HUES64 (cell line): ENCODE measurements around the gene UGT1A10.
"Not testable (repeated sequence)": the region's sequence is repeated elsewhere in the genome, so short reads cannot be mapped to it uniquely, and the experiment has no call there.

ENCODE experiments used
- H3K27ac ChIP-seq: 2 replicates; pipeline ENCODE4 v1.7.0; 2013; ENCODE audit warnings: low read depth, low read length, inconsistent platforms
- H3K27me3 ChIP-seq: 2 replicates; pipeline ENCODE4 v1.6.1; 2013; ENCODE audit warnings: mild to moderate bottlenecking, low read length; ENCODE audit not compliant: insufficient read depth
- H3K36me3 ChIP-seq: 2 replicates; pipeline ENCODE4 v1.6.1; 2013; ENCODE audit warnings: mild to moderate bottlenecking, low read length; ENCODE audit not compliant: insufficient read depth
- H3K4me1 ChIP-seq: 2 replicates; pipeline ENCODE4 v1.6.1; 2013; ENCODE audit warnings: mild to moderate bottlenecking, low read length, moderate library complexity; ENCODE audit not compliant: insufficient read depth
- H3K4me3 ChIP-seq: 2 replicates; pipeline ENCODE4 v1.5.1; 2013; ENCODE audit warnings: mild to moderate bottlenecking, low read length, moderate library complexity
- H3K9ac ChIP-seq: 2 replicates; pipeline ENCODE4 v1.6.1; 2013; ENCODE audit warnings: mild to moderate bottlenecking, low read depth, low read length
- H3K9me3 ChIP-seq: 2 replicates; pipeline ENCODE4 v1.6.1; 2013; ENCODE audit warnings: low read depth, low read length; ENCODE audit not compliant: insufficient read depth
- WGBS: fragments of 150-250, 120-280 bp; methylation state at CpG from one replicate; pipeline ENCODE4 v1.1.7; 2013; ENCODE audit warnings: missing lambda C conversion rate; 5-methylcytosine and 5-hydroxymethylcytosine counted together

Gene UGT1A10

DNA sequence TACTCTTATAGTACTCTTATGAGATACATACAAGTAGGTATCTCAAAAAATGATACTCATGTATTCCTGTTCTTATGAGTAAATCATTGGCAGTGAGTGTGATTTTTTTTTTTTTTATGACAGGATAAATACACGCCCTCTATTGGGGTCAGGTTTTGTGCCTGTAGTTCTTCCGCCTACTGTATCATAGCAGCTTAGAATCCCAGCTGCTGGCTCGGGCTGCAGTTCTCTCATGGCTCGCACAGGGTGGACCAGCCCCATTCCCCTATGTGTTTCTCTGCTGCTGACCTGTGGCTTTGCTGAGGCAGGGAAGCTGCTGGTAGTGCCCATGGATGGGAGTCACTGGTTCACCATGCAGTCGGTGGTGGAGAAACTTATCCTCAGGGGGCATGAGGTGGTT lies 18.8 kb upstream of the UGT1A10 start, which contains the start of gene UGT1A8:
TSS of gene UGT1A8 (plus strand) at position 158 of the 400 bp plus-strand sequence. CDS start at position 233, 75 bp downstream.
- not testable (repeated sequence) for H3K9me3 ChIP-seq, H3K27me3 ChIP-seq, H3K27ac ChIP-seq, H3K4me3 ChIP-seq, H3K36me3 ChIP-seq, H3K9ac ChIP-seq, H3K4me1 ChIP-seq
- 92% methylated on average over 4 of the region's 5 CpGs for WGBS

DNA sequence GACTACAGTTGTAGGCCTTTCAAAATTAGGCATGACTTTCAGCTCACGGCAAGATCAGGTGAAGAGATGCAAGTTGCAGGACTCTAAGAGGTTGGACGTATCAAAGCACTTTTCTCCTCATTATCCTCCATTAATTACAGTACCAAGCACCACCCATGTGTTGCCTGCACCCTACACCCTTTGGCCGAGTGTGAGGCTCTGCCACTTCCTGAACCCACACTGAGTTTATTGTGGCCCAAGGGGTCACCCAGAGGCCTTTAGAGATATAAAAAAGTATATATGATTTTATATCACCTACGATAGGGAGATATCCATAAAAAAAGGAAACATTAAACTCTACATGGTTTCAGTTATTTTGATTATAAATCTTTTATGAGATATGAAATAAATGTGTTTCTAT lies 16.0 kb upstream of the UGT1A10 start:
- H3K4me1 ChIP-seq, result no peaks in the 10 kb centered on the region
- no peak overlapping the region for H3K4me3 ChIP-seq
- H3K9me3 ChIP-seq, result no peaks in the 10 kb centered on the region
- H3K27ac ChIP-seq, result no peak overlapping the region
- no peaks in the 10 kb centered on the region for H3K27me3 ChIP-seq
- no peak overlapping the region for H3K9ac ChIP-seq
- WGBS, result 89% methylated on average over 3 of the region's 4 CpGs
- no peaks in the 10 kb centered on the region for H3K36me3 ChIP-seq

DNA sequence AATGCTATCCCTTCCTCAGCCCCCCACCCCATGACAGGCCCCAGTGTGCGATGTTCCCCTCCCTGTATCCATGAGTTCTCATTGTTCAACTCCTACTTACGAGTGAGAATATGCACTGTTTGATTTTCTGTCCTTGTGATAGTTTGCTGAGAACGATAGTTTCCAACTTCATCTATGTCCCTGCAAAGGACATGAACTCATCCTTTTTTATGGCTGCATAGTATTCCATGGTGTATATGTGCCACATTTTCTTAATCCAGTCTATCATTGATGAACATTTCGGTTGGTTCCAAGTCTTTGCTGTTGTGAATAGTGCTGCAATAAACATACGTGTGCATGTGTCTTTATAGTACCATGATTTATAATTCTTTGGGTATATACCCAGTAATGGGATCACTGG lies 14.4 kb upstream of the UGT1A10 start:
- 94% methylated on average over 5 of the region's 5 CpGs for WGBS
- not testable (repeated sequence) for H3K4me1 ChIP-seq, H3K27ac ChIP-seq, H3K36me3 ChIP-seq, H3K27me3 ChIP-seq, H3K4me3 ChIP-seq, H3K9ac ChIP-seq, H3K9me3 ChIP-seq

DNA sequence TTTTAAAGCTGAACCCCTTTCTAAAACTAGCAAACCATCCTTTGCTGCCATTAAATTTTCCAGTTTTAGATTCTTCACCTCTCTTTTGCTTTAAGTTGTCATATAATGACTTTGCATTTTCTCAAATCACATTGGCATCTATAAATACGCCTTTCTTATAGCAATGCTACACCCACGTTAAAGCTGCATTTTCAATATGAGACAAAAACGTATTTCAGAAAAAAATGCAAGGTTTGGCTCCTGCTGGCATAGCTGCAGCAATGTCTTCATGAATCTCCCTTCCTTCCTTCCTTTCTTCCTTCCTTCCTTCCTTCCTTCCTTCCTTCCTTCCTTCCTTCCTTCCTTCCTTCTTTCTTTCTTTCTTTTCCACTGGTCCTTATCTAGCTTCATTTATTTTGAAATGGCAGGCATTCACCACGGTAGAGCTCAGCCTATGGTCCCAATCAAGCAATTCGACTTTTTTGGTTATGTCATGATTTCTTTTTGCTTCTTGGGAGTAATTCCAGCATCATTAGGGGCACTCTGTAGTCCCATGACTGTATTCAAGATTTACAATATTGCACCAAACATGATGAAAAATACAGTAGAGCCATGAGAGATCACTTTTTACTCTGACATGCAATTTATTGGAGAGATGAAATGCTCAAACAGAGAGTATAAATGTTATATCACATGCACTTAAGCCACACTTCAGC lies 8.8 kb upstream of the UGT1A10 start:
- Histone ChIP-seq H3K36me3 (no peaks in the 10 kb centered on the region), H3K27me3 (no peaks in the 10 kb centered on the region), H3K9me3 (peaks cover 2% of the 10 kb centered on the region; the same call in 1 of the 2 replicates), H3K9ac (no peak overlapping the region), H3K27ac (no peak overlapping the region), H3K4me1 (no peaks in the 10 kb centered on the region), H3K4me3 (no peak overlapping the region)
- WGBS, result 71% methylated on average over 5 of the region's 5 CpGs

DNA sequence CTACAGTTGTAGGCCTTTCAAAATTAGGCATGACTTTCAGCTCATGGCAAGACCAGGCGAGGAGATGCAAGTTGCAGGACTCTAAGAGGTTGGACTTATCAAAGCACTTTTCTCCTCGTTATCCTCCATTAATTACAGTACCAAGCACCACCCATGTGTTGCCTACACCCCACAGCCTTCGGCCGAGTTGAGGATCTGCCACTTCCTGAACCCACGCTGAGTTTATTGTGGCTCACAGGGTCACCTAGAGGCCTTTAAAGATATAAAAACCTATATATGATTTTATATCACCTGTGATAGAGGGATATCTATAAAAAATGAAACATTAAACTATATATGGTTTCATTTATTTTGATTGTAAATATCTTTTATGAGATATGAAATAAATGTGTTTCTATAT lies 2.6 kb downstream of the UGT1A10 start:
- Histone ChIP-seq H3K36me3 (no peaks in the 10 kb centered on the region), H3K9me3 (no peaks in the 10 kb centered on the region), H3K4me3 (no peak overlapping the region), H3K27me3 (no peaks in the 10 kb centered on the region), H3K9ac (no peak overlapping the region), H3K4me1 (no peaks in the 10 kb centered on the region), H3K27ac (no peak overlapping the region)
- 89% methylated on average over 5 of the region's 5 CpGs for WGBS

DNA sequence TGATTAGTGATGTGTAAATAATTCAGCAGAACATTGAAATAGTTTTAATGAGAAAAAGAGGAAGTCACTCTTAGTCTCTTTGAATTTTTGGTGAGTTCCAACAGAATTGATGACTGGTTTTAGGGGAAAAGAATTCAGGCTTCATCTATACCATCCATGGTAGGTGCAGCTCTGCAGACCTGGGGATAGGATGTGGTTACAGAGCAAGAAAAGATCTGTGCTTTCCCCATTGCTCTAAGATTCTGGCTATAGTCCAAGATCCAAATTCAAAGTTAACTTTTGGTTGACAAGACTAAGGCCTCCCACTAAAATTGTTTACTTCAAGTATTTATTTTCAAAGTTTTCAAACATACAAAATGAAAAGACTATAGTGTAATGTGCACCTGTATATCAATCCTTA lies 3.6 kb downstream of the UGT1A10 start:
- Histone ChIP-seq H3K4me1 (no peaks in the 10 kb centered on the region), H3K27ac (no peak overlapping the region), H3K9me3 (peaks cover 3% of the 10 kb centered on the region; the same call in 1 of the 2 replicates), H3K27me3 (no peaks in the 10 kb centered on the region), H3K36me3 (no peaks in the 10 kb centered on the region), H3K4me3 (no peak overlapping the region), H3K9ac (no peak overlapping the region)

DNA sequence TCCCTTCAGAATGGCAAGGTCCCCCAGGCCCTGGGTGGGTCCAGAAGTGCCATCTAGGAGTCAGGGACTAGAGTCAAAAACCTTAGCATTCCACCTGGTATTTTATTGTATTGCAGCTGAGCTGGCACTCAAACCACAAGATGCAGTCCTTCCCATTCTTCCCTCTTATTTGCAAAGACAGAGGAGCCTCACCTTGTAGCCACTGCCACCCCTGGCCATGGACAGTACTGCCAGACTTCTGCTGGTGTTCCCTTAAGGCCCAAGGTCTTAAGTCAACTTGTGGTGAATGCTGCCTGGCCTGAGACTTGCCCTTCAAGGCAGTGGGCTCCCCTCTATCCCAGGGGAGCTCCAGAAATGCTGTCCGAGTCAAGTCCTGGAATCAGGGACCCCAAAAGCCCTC lies 6.9 kb downstream of the UGT1A10 start:
- no peaks in the 10 kb centered on the region for H3K4me1 ChIP-seq
- no peaks in the 10 kb centered on the region for H3K36me3 ChIP-seq
- no peak overlapping the region for H3K9ac ChIP-seq
- no peaks in the 10 kb centered on the region for H3K27me3 ChIP-seq
- peaks cover 24% of the 10 kb centered on the region for H3K9me3 ChIP-seq
- no peak overlapping the region for H3K4me3 ChIP-seq
- no peak overlapping the region for H3K27ac ChIP-seq
- 93% methylated on average over 1 of the region's 1 CpG for WGBS

DNA sequence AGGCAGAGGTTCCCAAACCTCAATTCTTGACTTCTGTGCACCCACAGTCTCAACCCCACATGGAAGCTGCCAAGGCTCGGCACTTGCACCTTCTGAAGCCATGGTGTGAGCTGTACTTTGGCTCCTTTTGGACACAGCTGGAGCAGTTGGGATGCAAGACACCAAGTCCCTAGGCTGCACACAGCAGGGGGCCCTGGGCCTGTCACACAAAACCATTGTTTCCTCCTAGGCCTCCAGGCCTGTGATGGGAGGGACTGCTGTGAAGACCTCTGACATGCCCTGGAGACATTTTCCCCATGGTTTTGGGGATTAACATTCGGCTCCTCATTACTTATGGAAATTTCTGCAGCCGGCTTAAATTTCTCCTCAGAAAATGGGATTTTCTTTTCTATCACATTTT lies 9.8 kb downstream of the UGT1A10 start:
- H3K9ac ChIP-seq, H3K4me3 ChIP-seq, H3K36me3 ChIP-seq, H3K27ac ChIP-seq, H3K27me3 ChIP-seq, H3K4me1 ChIP-seq: not testable (repeated sequence)
- H3K9me3 ChIP-seq, result peaks cover 24% of the 10 kb centered on the region
- WGBS, result 90% methylated on average over 3 of the region's 3 CpGs

DNA sequence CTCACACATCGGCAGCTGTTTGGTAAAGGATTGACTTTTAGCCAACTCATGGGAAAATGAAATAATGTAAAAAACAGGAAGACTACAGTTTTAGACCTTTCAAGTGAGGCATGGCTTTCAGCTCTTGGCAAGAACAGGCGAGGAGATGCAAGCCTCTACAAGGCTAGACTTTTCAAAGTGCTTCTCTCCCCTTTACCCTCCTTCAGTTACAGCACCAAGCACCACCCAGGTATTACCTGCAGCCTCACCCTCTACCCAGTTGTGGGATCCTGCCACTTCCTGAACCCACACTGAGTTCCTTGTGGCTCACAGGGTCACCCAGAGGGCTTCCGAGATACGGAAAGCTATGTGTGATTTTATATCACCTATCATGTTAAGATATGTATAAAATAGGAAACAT lies 14.7 kb downstream of the UGT1A10 start:
- Histone ChIP-seq H3K27ac (no peak overlapping the region), H3K4me3 (no peak overlapping the region), H3K36me3 (no peaks in the 10 kb centered on the region), H3K9ac (no peak overlapping the region), H3K27me3 (no peaks in the 10 kb centered on the region), H3K4me1 (no peaks in the 10 kb centered on the region), H3K9me3 (peaks cover 10% of the 10 kb centered on the region)
- WGBS, result 92% methylated on average over 2 of the region's 4 CpGs

DNA sequence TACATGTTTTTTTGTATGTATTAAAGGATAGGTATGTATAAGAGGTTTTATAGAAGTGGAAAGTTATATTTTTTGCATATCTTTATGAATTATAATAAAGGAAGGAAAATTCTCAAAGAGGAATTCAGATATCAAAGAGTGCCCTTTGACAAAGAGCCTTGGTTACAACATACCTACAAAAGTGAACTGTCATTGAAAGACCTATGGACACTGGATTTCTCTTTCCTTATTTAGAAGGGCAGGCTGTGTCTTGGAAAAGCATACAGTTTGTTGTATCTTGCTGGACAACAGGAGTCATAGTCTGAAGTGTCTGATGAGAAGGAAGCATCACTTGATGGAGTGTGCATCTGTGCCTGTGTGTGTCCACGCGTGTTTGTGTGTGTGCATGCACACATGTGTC lies 15.2 kb downstream of the UGT1A10 start:
- no peak overlapping the region for H3K27ac ChIP-seq
- H3K9me3 ChIP-seq, result peaks cover 6% of the 10 kb centered on the region
- H3K4me3 ChIP-seq, result no peak overlapping the region
- H3K27me3 ChIP-seq, result no peaks in the 10 kb centered on the region
- H3K9ac ChIP-seq, result no peak overlapping the region
- no peaks in the 10 kb centered on the region for H3K36me3 ChIP-seq
- no peaks in the 10 kb centered on the region for H3K4me1 ChIP-seq
- 100% methylated on average over 2 of the region's 2 CpGs for WGBS

DNA sequence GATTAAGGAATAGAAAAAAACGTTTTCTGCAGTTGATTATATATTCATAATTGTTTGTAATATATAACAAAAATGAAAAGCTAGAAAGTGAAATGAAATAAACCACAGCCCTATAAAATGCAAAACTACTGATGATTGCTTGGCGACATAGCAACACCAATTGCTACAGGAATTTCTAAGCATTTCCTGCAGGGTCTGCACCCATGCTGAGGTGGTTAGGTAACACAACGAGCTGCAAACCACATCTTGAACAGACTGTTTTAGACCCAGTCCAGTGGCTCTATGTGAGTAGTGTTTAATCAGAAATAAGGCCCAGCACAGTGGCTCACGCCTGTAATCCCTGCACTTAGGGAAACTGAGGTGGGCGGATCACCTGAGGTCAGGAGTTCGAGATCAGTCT lies 18.3 kb downstream of the UGT1A10 start:
- Histone ChIP-seq H3K4me3 (no peak overlapping the region), H3K4me1 (no peaks in the 10 kb centered on the region), H3K27ac (no peak overlapping the region), H3K27me3 (no peaks in the 10 kb centered on the region), H3K36me3 (no peaks in the 10 kb centered on the region), H3K9ac (no peak overlapping the region), H3K9me3 (no peaks in the 10 kb centered on the region)
- 88% methylated on average over 5 of the region's 6 CpGs for WGBS

DNA sequence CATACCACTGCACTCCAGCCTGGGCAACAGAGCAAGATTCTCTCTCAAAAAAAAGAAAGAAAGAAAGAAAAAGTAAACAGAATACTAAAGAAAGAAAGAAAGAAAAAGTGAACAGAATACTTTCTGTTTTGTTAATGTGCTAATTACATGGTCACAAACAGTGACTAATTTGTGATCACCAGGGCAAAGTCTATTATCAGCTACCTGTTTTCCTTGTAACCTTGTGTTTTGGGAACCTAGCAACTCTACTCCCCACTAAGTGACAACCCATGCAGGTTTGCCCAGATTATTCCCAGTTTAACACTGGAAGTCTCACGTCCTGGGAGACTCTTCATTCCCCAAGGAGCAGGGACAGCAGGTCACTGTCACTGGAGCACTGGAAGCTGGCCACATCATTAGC lies 18.8 kb downstream of the UGT1A10 start:
- no peaks in the 10 kb centered on the region for H3K4me1 ChIP-seq
- H3K9ac ChIP-seq, result no peak overlapping the region
- H3K36me3 ChIP-seq, result no peaks in the 10 kb centered on the region
- no peak overlapping the region for H3K27ac ChIP-seq
- H3K9me3 ChIP-seq, result no peaks in the 10 kb centered on the region
- H3K4me3 ChIP-seq, result no peak overlapping the region
- WGBS, result 79% methylated on average over 1 of the region's 1 CpG
- no peaks in the 10 kb centered on the region for H3K27me3 ChIP-seq
